GM21528 (cell line): Measurements from ENCODE around the gene SPATA31E1.
"Not testable (repeated sequence)": the region's sequence is repeated elsewhere in the genome, so short reads cannot be mapped to it uniquely, and the experiment has no call there.

Experiments used
- ATAC-seq: cut with Tn5 transposase; IDR thresholded peaks from one replicate; pipeline ENCODE4 v1.9.1; 2021; ENCODE audit warnings: mild to moderate bottlenecking, moderate library complexity; ENCODE audit not compliant: unreplicated experiment, low FRiP score

The SPATA31E1 gene

GRCh38 chr9:87882627-87883026, at the start of gene SPATA31E1:
SPATA31E1 (plus strand) TSS chr9:87882877; CDS start chr9:87882892, 15 bp downstream.
- ATAC-seq, result no peak

- ATAC-seq, result no peak
Measured at GRCh38 chr9:87834357-87834756, 48.3 kb upstream of the SPATA31E1 start.

GRCh38 chr9:87836536-87836935, 46.1 kb upstream of the SPATA31E1 start:
- no peak for ATAC-seq

DNA sequence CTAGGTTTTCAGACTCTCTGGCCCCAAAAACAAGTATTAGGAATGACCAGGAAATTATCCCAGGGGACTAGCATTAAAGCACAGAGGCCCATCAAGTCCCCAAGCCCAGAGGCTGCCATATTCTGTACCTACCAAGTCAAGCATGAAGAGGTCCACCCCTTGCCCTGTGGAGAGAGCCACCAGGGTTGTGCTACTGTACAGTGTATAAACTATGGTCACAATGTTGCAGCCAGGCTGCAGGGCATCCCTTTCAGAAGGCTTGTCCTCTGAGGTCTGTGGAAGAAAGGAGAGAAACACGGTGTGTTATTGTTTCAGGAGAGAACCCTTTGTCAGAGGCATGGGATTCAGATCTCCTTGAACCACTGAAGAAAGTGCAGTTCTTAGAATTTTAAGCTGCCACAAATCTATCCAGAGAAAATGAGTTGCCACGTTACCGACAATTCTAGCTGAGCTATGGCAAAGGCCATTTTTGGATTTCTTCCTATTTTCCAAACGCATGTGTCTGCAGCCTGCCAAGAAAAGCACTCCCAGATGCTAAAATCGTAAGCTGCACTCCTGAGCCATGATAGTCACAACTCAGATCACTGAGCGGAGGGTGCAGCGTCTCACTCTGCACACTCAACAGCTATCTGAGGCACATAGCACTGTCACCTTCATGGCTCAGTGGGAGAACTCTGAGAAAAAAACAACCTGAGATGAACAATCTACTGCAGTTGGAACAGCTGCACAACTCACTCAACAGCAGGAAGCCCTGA, 45.5 kb upstream of the SPATA31E1 start:
- no peak for ATAC-seq

- ATAC-seq, result no peak
Measured at GRCh38 chr9:87840134-87840533, 42.5 kb upstream of the SPATA31E1 start.

DNA sequence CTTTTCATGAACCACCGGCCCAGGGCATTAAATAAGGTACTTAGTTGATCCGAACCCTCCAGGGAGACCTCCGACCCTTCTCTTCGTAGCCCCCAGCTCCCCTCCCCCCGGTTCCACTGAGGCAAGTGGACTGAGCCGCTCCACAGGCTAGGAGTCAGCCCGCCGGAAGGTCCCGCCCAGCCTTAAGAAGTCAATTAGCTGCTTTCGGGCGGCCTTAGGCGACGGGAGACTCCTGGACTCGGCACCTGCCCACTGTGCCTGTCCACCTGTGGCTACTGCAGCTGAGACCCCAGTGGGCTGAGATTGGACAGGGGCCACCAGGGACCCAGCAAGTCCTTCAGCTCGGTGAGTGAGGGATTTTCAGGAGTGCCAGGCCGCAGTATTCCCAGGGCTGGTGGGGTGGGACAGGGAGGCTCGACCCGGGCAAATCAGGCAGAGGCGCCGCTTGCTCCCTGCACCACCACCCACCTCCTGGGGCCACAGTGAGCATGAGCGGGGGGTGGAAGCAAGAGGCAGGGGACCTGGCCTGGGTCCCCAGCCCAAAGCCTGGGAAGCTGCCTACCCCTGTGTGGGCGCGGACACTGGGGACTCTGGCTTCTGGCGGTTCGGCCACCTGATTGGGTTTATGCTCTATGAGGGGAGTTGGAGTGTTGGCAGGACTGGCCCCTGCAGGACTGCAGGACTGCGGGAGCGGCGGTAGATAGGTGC, 39.6 kb upstream of the SPATA31E1 start:
- no peak for ATAC-seq

DNA sequence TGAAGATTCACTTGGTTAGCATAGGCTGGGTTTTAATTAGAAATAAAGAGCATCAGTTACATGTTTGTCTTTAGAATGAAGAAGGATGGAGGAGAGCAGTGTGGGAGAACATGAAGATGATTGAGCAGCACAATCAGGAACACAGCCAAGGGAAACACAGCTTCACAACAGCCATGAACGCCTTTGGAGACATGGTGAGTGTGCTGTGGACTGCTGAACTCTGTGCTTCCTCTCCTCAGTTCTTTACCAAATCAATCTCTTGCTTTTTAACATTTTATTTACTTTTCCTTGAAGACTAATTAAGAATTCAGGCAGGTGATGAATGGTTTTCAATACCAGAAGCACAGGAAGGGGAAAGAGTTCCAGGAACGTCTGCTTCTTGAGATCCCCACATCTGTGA, 38.2 kb upstream of the SPATA31E1 start:
- ATAC-seq, result no peak

- not testable (repeated sequence) for ATAC-seq
Measured at GRCh38 chr9:87847817-87848216, 34.9 kb upstream of the SPATA31E1 start.

DNA sequence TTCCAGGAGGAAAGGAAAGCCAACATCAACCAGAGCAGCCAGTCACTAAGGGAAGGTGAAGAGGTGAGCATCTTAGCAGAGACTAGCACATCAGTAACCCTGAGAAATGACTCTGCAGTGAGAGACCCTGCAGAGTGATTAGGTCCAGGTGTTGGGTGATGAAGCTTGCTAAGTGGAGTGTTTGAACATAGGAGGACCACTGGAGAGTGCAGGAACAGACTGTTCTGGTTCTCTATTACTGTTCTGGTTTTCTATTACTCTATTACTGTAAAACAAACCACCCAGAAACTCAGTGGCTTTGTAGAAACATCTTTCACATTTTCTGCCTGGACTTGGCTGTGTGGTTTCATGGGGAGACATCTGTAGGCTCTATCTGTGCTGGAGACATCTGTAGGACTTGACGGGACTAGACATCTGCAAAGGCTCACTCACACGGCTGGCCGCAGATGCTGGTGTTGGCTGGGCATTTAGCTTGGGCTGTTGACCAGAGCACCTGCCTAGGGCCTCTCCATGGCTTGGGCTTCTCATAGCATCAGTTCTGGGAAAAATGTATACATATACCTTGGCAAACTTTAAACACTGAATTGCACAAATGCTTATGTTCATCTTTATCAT, 33.4 kb upstream of the SPATA31E1 start:
- no peak for ATAC-seq

GRCh38 chr9:87850391-87850790, 32.3 kb upstream of the SPATA31E1 start:
- ATAC-seq, result no peak

GRCh38 chr9:87851186-87851585, 31.5 kb upstream of the SPATA31E1 start:
- ATAC-seq, result not testable (repeated sequence)

- ATAC-seq, result no peak
Measured at GRCh38 chr9:87853302-87853701, 29.4 kb upstream of the SPATA31E1 start.

DNA sequence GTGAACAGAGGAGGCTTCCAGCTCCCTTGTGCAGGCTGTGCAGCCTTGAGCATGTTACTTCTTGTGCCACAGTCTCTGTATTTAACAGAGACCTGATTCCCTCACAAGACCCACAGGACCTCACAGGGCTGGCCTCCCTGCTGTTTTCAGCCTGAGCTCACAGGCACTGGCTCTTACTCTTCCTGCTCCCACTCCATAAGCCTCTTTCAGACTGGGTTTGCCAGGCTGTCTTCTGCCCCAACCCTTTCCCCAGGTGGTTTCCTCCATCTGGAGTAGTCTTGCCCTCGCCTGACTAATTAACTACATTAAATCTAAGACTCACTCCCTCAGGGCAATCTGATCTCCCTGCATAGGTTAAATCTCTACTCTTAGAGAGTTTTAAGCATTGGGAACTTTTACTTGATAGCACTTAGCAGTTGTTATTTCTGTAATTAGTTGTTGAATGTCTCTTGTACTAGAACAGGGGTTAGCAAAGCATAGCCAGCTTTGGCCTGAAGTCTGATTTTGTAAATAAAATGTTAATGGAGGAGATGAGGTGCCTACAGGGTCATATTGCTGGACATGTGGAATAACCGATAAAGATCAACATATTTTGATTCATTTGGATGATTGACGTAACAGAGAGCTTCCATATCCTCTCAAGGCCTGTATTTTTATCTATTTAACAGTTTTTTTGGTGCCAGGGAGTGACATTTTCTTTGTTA, 28.6 kb upstream of the SPATA31E1 start:
- ATAC-seq, result no peak

DNA sequence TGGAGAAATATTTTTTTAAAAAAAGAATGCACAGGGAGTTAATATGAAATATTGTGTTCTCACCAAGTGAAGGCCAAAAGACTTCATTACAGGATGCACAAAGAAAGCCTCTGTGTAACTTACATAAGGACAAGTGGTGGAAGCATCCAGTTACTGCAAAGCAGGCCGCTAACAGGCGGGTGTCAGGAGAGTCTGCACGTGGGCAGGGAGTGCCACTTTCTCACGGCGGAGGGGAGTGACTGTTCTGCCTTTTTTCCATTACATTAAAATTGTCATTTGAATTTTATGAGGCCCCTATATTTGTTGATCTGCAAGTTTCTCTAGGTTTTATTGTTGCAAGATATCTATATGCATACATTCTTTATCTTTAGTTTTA, 28.1 kb upstream of the SPATA31E1 start:
- ATAC-seq, result no peak

DNA sequence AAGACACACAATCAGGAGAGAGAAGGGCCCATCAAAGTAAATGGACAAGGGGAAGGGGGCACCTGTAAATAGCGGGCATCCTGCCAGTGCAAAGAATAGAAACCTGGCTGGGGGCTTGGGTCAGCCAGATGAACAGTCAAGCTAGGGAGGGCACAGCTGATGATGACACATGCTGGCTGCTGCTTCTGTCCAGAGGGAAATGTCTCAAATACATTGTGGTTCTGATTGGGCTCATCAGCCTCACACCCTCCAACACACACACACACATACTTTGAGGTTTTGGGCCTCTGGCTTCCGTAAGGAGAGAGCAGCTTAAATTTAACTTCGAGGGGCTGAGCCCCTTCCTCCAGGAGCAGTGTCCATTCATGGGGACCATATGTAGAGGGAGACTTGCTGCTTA, 27.6 kb upstream of the SPATA31E1 start:
- no peak for ATAC-seq

DNA sequence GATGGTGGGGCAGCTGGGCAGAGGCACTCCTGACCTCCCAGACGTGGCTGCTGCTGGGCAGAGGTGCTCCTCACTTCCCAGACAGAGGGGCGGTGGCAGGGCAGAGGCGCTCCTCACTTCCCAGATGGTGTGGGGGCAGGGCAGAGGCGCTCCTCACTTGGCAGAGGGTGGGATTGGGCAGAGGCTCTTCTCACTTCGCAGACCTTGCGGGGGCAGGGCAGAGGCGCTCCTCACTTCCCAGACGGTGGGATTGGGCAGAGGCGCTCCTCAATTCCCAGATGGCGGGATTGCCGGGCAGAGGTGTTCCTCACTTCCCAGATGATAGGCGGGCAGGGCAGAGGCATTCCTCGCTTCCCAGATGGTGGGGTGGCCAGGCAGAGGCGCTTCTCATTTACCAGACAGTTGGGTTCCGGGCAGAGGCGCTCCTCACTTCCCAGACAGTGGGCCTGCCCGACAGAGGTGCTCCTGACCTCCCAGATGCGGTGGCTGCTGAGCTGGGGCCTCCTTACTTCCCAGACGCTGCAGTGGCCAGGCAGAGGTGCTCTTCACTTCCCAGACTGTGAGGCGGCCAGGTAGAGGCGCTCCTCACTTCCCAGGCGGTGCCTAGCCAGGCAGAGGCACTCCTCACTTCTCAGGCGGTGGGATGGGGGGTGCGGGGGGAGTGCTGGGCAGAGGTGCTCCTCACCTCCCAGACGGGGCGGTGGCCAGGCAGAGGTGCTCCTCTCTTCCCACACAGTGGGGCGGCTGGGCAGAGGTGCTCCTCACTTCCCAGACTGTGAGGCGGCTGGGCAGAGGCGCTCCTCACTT, 25.3 kb upstream of the SPATA31E1 start:
- ATAC-seq, result no peak

GRCh38 chr9:87857948-87858335, 24.7 kb upstream of the SPATA31E1 start:
- no peak for ATAC-seq

DNA sequence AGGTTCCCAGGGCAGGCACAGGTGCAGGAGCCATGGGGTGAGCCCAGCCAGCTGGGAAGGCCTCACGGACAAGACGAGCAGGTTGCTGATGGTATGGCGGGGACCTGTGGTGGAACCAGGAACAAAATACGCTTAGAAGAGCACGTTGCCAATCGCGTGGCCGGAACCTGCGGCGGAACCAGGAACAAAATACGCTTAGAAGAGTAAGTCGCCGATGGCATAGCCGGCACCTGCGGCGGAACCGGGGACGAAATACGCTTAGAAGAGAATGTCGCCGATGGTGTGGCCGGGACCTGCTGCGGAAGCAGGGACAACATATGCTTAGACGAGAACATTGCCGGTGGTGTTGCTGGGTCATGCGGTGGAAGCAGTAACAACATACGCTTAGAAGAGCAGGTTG, 23.5 kb upstream of the SPATA31E1 start:
- no peak for ATAC-seq

DNA sequence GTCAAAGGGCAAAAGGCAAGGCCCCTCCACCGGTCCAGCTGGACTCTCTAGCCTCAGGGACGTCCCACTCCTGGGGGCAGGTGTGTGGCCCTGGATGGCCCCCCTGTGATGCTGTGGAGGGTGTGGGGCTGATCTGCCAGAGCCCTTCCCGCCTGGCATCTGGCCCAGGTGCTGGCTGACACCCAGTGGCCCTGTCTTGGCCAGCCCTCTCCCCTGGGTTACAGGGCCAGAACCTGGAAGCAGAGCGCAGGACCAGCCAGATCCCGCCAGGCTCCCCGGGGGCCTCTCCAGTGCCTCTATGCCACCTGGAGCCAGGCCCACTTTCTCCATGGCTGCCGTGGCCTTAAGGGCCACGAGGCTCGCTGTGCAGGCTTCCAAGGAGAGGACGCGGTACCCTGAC, 22.9 kb upstream of the SPATA31E1 start:
- no peak for ATAC-seq

- ATAC-seq, result no peak
Measured at GRCh38 chr9:87861332-87861731, 21.3 kb upstream of the SPATA31E1 start.
